ENCODE measurements around the gene CATSPER1.

Gene CATSPER1

DNA sequence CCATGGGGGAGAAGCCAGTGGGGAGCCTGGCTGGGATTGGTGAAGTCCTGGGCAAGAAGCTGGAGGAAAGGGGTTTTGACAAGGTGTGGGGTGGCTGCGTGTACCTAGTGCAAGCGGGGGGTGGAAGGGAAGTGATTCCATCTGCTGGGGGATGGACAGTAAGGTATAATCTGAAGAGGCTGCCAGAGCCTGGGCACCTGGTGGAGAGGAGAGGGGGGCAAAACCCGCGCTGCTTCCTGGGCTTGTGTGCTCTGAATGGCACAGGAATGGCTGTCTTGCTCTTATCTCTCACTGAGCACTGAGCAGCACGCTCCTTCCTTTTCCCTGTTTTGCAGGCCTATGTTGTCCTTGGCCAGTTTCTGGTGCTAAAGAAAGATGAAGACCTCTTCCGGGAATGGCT lies 23.0 kb downstream of the CATSPER1 start:
- Histone ChIP-seq H3K9ac (ENCODE audit: low read depth in 1 of 2, low read length in 2 of 2) (peak overlapping the region; percentile 79 to 80), H3K9me3 (ENCODE audit: control insufficient read depth in 2 of 2, low read length in 2 of 2) (no peaks in the 10 kb centered on the region), H3K27ac (ENCODE audit: low read depth in 2 of 2, low read length in 2 of 2) (peak overlapping the region; percentile 96 to 99), H3K36me3 (ENCODE audit: control insufficient read depth in 2 of 2, insufficient read depth in 2 of 2, low read length in 2 of 2) (peaks cover 27 to 36% of the 10 kb centered on the region in 2 donors), H3K4me3 (ENCODE audit: low read length in 2 of 2) (peak overlapping the region; percentile 85 to 100), H3K4me1 (ENCODE audit: control insufficient read depth in 2 of 2, insufficient read depth in 2 of 2, low read length in 2 of 2) (peaks cover 14 to 16% of the 10 kb centered on the region in 2 donors), H3K27me3 (ENCODE audit: control insufficient read depth in 2 of 2, insufficient read depth in 2 of 2, low read length in 2 of 2) (no peaks in the 10 kb centered on the region)

DNA sequence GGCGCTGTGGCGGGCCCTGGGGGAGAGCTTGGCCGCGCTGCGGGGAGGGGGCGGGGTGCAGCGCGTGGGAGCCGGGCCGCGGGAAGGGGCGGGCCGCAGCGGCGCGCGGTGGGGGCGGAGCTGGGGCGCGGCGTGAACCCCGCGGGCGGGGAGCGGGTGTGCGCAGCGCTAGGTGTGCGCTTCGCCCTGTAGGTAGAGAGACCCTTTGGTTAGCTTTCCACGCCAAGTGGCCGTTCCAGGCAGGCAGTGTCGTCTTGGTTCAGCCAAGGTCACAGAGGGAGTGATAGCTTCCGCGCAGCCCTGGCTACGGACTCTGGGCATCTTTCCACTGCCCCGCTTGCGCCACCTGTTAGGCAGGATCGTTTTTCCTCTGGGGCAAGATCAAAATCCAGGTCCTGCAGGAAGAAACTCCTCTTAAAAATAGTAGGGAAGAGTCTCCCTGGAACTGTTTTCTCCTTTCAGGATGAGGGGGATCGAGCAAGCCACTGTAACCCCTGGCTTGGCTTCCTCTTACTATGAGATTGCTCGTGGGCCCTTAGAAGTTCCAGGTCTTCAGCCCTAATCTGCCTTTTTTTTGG lies 23.5 kb downstream of the CATSPER1 start:
- H3K27ac ChIP-seq (ENCODE audit: low read depth in 2 of 2, low read length in 2 of 2), result peak overlapping the region; percentile 96 to 99

DNA sequence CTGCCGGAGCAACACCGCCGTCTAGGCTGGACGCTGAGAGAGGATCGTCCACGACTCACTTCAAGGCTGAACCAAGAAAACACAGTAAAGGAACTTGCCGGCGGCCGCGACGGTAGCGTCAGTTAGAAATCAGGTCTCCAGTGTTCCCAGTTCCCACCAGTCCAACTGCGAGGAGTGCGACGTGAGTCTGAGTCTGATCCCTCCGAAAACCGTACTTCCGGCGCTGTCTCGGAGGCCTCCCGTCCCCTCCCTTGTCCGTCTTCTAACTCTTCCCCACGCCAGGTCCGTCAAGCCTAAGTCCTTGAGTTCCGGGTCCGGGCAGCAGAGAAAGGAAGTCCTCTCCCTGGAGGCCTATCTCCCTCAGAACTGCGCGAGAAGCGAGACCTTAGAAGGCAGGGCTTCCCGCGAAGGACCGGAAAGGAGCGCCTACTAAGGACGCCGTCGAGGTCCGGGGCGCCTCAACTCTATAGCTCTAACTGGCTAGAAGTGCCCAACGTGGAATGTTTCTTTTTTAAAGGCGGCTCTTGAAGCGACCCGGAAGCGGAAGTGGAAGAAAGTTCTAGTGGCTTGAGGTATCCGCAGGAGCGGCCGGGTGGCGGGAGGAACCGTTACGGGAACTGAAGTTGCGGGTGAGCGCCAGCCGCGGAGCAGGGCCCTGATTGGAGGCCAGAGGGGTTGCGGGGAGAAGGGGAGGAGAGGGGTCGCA lies 24.2 kb downstream of the CATSPER1 start, which contains the start of the genes BANF1 and EIF1AD:
Gene BANF1, plus strand, starts transcription at position 562 of the 706 bp plus-strand sequence. CDS start 748 bp downstream, outside the sequence.
Gene EIF1AD, minus strand, starts transcription at position 216 of the 706 bp plus-strand sequence. CDS start 1,768 bp downstream, outside the sequence.
- peak within 1 kb of the TSS; percentile 96 to 99 for H3K27ac ChIP-seq (ENCODE audit: low read depth in 2 of 2, low read length in 2 of 2)
- H3K9ac ChIP-seq (ENCODE audit: low read depth in 1 of 2, low read length in 2 of 2), result peak within 1 kb of the TSS; percentile 80 to 97
- H3K4me3 ChIP-seq (ENCODE audit: low read length in 2 of 2), result peak within 1 kb of the TSS; percentile 85 to 100
- peaks cover 34 to 48% of the 10 kb centered on the region in 2 donors for H3K36me3 ChIP-seq (ENCODE audit: control insufficient read depth in 2 of 2, insufficient read depth in 2 of 2, low read length in 2 of 2)
- peaks cover 14 to 16% of the 10 kb centered on the region in 2 donors for H3K4me1 ChIP-seq (ENCODE audit: control insufficient read depth in 2 of 2, insufficient read depth in 2 of 2, low read length in 2 of 2)
- H3K9me3 ChIP-seq (ENCODE audit: control insufficient read depth in 2 of 2, low read length in 2 of 2), result no peaks in the 10 kb centered on the region
- no peaks in the 10 kb centered on the region for H3K27me3 ChIP-seq (ENCODE audit: control insufficient read depth in 2 of 2, insufficient read depth in 2 of 2, low read length in 2 of 2)

More for the DNA sequence above, 23.5 kb downstream of the CATSPER1 start:
- Histone ChIP-seq H3K9me3 (ENCODE audit: control insufficient read depth in 2 of 2, low read length in 2 of 2) (no peaks in the 10 kb centered on the region), H3K4me1 (ENCODE audit: control insufficient read depth in 2 of 2, insufficient read depth in 2 of 2, low read length in 2 of 2) (peaks cover 14 to 16% of the 10 kb centered on the region in 2 donors), H3K27me3 (ENCODE audit: control insufficient read depth in 2 of 2, insufficient read depth in 2 of 2, low read length in 2 of 2) (no peaks in the 10 kb centered on the region), H3K36me3 (ENCODE audit: control insufficient read depth in 2 of 2, insufficient read depth in 2 of 2, low read length in 2 of 2) (peaks cover 30 to 41% of the 10 kb centered on the region in 2 donors), H3K4me3 (ENCODE audit: low read length in 2 of 2) (peak overlapping the region; percentile 85 to 100), H3K9ac (ENCODE audit: low read depth in 1 of 2, low read length in 2 of 2) (peak overlapping the region; percentile 79 to 80)

DNA sequence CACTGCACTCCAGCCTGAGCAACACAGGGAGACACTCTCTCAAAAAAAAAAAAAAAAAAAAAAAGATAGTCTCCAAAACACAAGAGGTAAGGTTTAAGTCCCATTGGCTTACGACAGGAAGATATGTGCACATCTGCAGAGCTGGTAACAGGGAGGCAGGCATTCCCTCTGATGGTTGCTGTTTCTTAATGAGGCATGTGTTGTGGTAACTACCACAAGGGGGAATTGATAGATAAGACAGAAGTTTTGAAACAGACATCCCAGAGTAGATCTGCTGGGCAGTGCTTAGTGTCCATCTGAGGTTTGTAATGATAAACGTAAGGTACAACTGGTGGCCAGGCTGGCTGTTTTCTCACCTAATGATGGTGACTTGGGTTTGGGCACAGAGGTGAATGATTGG lies 29.0 kb downstream of the CATSPER1 start:
- Histone ChIP-seq H3K9me3 (ENCODE audit: control insufficient read depth in 2 of 2, low read length in 2 of 2) (no peaks in the 10 kb centered on the region), H3K4me1 (ENCODE audit: control insufficient read depth in 2 of 2, insufficient read depth in 2 of 2, low read length in 2 of 2) (peaks cover 9 to 11% of the 10 kb centered on the region in 2 donors), H3K27ac (ENCODE audit: low read depth in 2 of 2, low read length in 2 of 2) (no peak overlapping the region), H3K27me3 (ENCODE audit: control insufficient read depth in 2 of 2, insufficient read depth in 2 of 2, low read length in 2 of 2) (no peaks in the 10 kb centered on the region), H3K4me3 (ENCODE audit: low read length in 2 of 2) (no peak overlapping the region), H3K36me3 (ENCODE audit: control insufficient read depth in 2 of 2, insufficient read depth in 2 of 2, low read length in 2 of 2) (peaks cover 27 to 36% of the 10 kb centered on the region in 2 donors), H3K9ac (ENCODE audit: low read depth in 1 of 2, low read length in 2 of 2) (no peak overlapping the region)

DNA sequence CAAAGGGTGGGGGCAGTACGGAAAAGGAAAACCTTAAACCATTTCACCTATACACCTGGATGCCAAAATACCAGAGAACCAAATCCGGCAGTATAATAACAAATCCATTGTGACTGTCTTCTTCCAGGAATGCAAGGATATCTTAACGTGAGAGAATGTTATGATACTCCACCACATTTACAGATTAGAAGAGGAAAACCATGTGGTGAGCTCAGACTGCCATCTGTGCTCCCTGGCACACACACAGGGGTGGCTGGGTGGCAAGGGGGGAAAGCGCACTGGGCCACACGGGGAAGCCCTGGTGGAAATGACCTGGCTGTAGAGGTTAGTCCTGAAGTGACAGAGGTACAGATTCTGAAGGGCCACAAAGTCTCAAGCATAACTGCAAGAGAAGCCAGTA lies 34.2 kb downstream of the CATSPER1 start:
- H3K9ac ChIP-seq (ENCODE audit: low read depth in 1 of 2, low read length in 2 of 2), result no peak overlapping the region
- no peaks in the 10 kb centered on the region for H3K9me3 ChIP-seq (ENCODE audit: control insufficient read depth in 2 of 2, low read length in 2 of 2)
- no peak overlapping the region for H3K27ac ChIP-seq (ENCODE audit: low read depth in 2 of 2, low read length in 2 of 2)
- no peak overlapping the region for H3K4me3 ChIP-seq (ENCODE audit: low read length in 2 of 2)
- peaks cover 3 to 4% of the 10 kb centered on the region in 2 donors for H3K4me1 ChIP-seq (ENCODE audit: control insufficient read depth in 2 of 2, insufficient read depth in 2 of 2, low read length in 2 of 2)
- no peaks in the 10 kb centered on the region for H3K27me3 ChIP-seq (ENCODE audit: control insufficient read depth in 2 of 2, insufficient read depth in 2 of 2, low read length in 2 of 2)
- H3K36me3 ChIP-seq (ENCODE audit: control insufficient read depth in 2 of 2, insufficient read depth in 2 of 2, low read length in 2 of 2), result peaks cover 0 to 2% of the 10 kb centered on the region in 2 donors

DNA sequence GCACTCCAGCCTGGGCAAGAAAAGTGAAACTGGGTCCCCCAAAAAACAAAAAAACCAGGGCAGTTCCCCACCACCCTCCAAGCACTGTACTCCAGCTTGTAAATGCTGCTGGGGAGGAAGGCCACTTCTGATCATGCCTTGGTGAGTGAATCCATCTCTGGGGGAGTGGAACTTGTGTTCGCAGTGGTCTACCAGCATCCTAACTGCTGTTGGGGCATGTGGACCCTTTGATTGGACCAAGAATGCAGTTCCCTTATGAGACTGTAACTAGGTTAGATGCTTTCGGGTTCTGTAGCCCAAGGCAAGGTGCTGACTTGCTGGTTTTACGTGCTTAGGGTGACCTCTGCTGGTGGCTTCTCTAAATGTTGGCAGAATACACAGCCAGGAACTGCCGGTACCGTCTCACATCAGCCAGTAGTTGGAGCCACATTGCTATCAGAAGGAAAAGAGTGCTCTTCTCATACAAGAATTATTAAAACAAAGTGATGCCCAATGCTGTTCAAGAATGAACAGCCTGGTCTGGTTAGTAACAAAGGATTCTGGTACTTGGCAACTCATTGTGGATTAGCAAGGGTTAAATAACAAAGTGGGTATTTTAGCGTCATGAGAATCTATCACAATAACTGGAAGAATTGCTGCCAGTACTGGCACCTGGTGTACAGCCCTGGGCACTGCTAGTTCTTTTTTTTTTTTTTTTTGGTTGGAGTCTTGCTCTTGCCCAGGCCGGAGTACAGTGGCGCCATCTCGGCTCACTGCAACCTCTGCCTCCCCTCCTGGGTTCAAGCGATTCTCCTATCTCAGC lies 37.3 kb downstream of the CATSPER1 start:
- Histone ChIP-seq H3K27ac (ENCODE audit: low read depth in 2 of 2, low read length in 2 of 2) (no peak overlapping the region), H3K36me3 (ENCODE audit: control insufficient read depth in 2 of 2, insufficient read depth in 2 of 2, low read length in 2 of 2) (no peaks in the 10 kb centered on the region), H3K27me3 (ENCODE audit: control insufficient read depth in 2 of 2, insufficient read depth in 2 of 2, low read length in 2 of 2) (no peaks in the 10 kb centered on the region), H3K4me3 (ENCODE audit: low read length in 2 of 2) (no peak overlapping the region), H3K9ac (ENCODE audit: low read depth in 1 of 2, low read length in 2 of 2) (no peak overlapping the region), H3K4me1 (ENCODE audit: control insufficient read depth in 2 of 2, insufficient read depth in 2 of 2, low read length in 2 of 2) (no peaks in the 10 kb centered on the region), H3K9me3 (ENCODE audit: control insufficient read depth in 2 of 2, low read length in 2 of 2) (no peaks in the 10 kb centered on the region)

DNA sequence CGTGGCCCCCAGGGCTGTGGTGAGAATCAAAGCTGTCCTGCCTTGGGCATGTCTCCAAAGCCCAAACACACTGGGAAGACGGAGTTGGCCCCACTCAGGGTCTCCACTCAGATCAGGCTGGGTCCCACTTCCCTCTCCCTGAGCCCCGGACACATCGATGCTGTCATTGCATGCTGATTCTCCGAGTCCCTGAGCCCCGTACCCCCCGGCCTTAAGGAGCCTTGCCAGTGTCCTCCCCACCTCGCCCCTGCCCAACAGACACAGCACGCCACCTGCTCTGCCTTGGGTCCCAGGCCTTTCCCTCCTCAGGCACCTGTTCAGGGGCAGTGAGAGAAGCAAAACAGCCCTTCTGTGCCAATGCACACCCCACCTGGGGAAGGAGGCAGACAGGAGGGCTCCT lies 38.9 kb downstream of the CATSPER1 start:
- Histone ChIP-seq H3K27me3 (ENCODE audit: control insufficient read depth in 2 of 2, insufficient read depth in 2 of 2, low read length in 2 of 2) (no peaks in the 10 kb centered on the region), H3K36me3 (ENCODE audit: control insufficient read depth in 2 of 2, insufficient read depth in 2 of 2, low read length in 2 of 2) (no peaks in the 10 kb centered on the region), H3K9ac (ENCODE audit: low read depth in 1 of 2, low read length in 2 of 2) (no peak overlapping the region), H3K27ac (ENCODE audit: low read depth in 2 of 2, low read length in 2 of 2) (no peak overlapping the region), H3K4me1 (ENCODE audit: control insufficient read depth in 2 of 2, insufficient read depth in 2 of 2, low read length in 2 of 2) (no peaks in the 10 kb centered on the region), H3K4me3 (ENCODE audit: low read length in 2 of 2) (no peak overlapping the region), H3K9me3 (ENCODE audit: control insufficient read depth in 2 of 2, low read length in 2 of 2) (no peaks in the 10 kb centered on the region)

DNA sequence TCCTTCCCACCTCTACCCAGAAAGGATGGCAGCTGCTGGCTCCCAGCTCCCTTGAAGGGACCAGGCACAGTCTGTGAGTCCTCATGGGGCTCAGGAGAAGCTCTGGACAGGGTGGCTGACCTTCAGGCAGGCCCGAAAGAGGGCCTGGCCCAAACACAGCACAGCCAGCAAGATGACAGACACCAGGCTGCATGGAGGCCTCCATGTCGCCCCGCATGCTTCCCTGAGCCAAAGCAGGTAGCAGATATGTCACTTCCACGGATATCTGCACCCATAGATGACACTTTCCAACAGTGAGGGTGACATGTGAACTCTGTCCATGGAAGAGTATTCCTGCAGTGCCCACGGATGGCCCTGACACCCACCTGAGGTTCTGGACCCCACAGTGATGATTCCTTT lies 42.7 kb downstream of the CATSPER1 start:
- Histone ChIP-seq H3K9me3 (ENCODE audit: control insufficient read depth in 2 of 2, low read length in 2 of 2) (no peaks in the 10 kb centered on the region), H3K27me3 (ENCODE audit: control insufficient read depth in 2 of 2, insufficient read depth in 2 of 2, low read length in 2 of 2) (no peaks in the 10 kb centered on the region), H3K4me3 (ENCODE audit: low read length in 2 of 2) (no peak overlapping the region), H3K9ac (ENCODE audit: low read depth in 1 of 2, low read length in 2 of 2) (no peak overlapping the region), H3K4me1 (ENCODE audit: control insufficient read depth in 2 of 2, insufficient read depth in 2 of 2, low read length in 2 of 2) (no peaks in the 10 kb centered on the region), H3K27ac (ENCODE audit: low read depth in 2 of 2, low read length in 2 of 2) (no peak overlapping the region), H3K36me3 (ENCODE audit: control insufficient read depth in 2 of 2, insufficient read depth in 2 of 2, low read length in 2 of 2) (peaks cover 8 to 9% of the 10 kb centered on the region in 2 donors)

DNA sequence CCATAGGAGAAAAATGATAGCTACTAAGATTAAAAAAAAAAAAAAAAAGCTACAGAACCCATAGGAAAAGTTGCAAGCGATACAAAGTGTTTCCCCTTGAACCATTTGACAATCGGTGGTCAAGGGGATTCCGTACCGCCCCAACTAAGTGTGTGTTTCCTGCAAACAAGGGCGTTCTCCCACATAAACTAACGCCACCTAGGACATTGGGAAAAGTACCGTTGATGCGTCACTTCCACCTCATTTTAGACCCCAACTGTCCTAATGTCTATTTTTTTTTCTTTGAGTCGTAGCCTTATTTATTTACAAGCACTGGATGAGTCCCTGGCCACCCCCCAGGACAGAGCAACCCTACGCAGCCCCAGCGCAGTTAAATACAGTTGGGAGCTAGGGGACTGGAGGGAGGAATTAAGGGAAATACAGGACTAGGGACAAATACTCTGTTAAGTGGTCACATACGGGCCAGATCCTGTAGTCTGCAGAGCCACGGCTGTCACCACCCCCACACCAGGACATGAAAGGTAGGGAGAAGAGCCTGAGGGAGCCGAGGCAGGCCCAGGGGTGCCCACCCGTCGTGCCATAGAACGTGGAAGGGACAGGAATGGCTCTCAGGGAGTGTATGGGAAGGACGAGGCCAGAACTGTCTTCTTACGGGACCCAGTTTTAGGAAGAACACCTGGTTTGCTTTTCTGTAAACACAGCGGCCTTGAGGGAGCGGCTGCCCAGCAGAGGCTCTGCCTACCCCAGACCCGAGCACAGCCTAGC lies 43.3 kb downstream of the CATSPER1 start:
- Histone ChIP-seq H3K27ac (ENCODE audit: low read depth in 2 of 2, low read length in 2 of 2) (no peak overlapping the region), H3K36me3 (ENCODE audit: control insufficient read depth in 2 of 2, insufficient read depth in 2 of 2, low read length in 2 of 2) (peaks cover 11 to 13% of the 10 kb centered on the region in 2 donors), H3K4me3 (ENCODE audit: low read length in 2 of 2) (no peak overlapping the region)

More for the DNA sequence above, 43.3 kb downstream of the CATSPER1 start:
- Histone ChIP-seq H3K9ac (ENCODE audit: low read depth in 1 of 2, low read length in 2 of 2) (no peak overlapping the region), H3K4me1 (ENCODE audit: control insufficient read depth in 2 of 2, insufficient read depth in 2 of 2, low read length in 2 of 2) (no peaks in the 10 kb centered on the region), H3K27me3 (ENCODE audit: control insufficient read depth in 2 of 2, insufficient read depth in 2 of 2, low read length in 2 of 2) (no peaks in the 10 kb centered on the region), H3K9me3 (ENCODE audit: control insufficient read depth in 2 of 2, low read length in 2 of 2) (no peaks in the 10 kb centered on the region)
